Psoas muscle (tissue), 8 donors: ENCODE results near the gene RTN4R. TPM values are rescaled to one million over a fixed set of nuclear protein-coding genes. Genes with fewer than 3 reads are reported as not detected.

Experiments
- ATAC-seq, 4 donors: fragments of 200-7000 bp; cut with Tn5 transposase; one replicate each; pipeline ENCODE4 v1.9.1; 2020; ENCODE audit warnings: moderate library complexity in 3 of 4, mild to moderate bottlenecking in 2 of 4
- DNase-seq, 2 donors: peaks; one replicate each; pipeline ENCODE4 v3.0.0-alpha.2; 2020
- H3K27ac ChIP-seq: fragments of 200-600 bp; one replicate; pipeline ENCODE4 v1.8.0; 2022
- H3K27me3 ChIP-seq, 3 donors: fragments of 200-600 bp in 1 of 3; one replicate each; pipeline versions ENCODE4 v1.6.1 to v1.8.0; 2013 to 2022; ENCODE audit warnings: low read length in 2 of 3, mild to moderate bottlenecking in 2 of 3, moderate library complexity in 1 of 3; ENCODE audit not compliant: insufficient read depth in 3 of 3
- H3K36me3 ChIP-seq, 2 donors: fragments of 200-600 bp in 1 of 2; one replicate each; pipeline versions ENCODE4 v1.6.1 to v1.8.0; 2013 to 2022; ENCODE audit warnings: low read depth in 1 of 2, mild to moderate bottlenecking in 1 of 2, moderate library complexity in 1 of 2; ENCODE audit not compliant: insufficient read depth in 1 of 2
- H3K4me1 ChIP-seq: fragments of 200-600 bp; one replicate; pipeline ENCODE4 v1.8.0; 2022
- H3K4me3 ChIP-seq: fragments of 200-600 bp; one replicate; pipeline ENCODE4 v1.8.0; 2022; ENCODE audit warnings: mild to moderate bottlenecking
- H3K9me3 ChIP-seq: fragments of 200-600 bp; one replicate; pipeline ENCODE4 v1.8.0; 2022
- CTCF ChIP-seq: fragments of 200-600 bp; IDR thresholded peaks from one replicate; pipeline ENCODE4 v1.8.0; 2022; ENCODE audit warnings: antibody characterized with exemption
- WGBS, 3 donors: extraction: QIAGEN DNeasy Blood & Tissue Kit; methylation state at CpG; one replicate each; pipeline versions ENCODE4 v1.1.6 to v1.1.7; 2013; 5-methylcytosine and 5-hydroxymethylcytosine counted together
- intact Hi-C, 2 donors: fragments of 100-400 bp; cut with DNase I; formaldehyde crosslinking; loops; one replicate each; pipeline versions ENCODE4 v1.11.0 to v1.14.2; 2022
- polyA plus RNA-seq, 3 donors: library from polyadenylated mRNA; stranded (reverse); fragments of 200-250 nt; gene quantifications; one replicate each; pipeline ENCODE4 v1.2.3, GENCODE V29; 2013
- total RNA-seq, 4 donors: library from RNA; stranded (reverse); fragmentation: NEBNext Ultra II Directional in 2 of 4; extraction: Animal tissue kit (Norgen Biotek cat#: 25700) in 2 of 4; gene quantifications; one replicate each; pipeline versions ENCODE4 v1.2.1 to v1.2.4, GENCODE V29; 2021 to 2023
- donor health status: healthy with polysubstance abuse.
- donor health status: DM: no; HTN: no; CAD: no; lungs with moderate emphysema.
- donor health status: Bipolar disorder and iron deficiency.
- donor health status: healthy.
- donor health status: DM: yes; HTN: yes; CAD: no.
- donor health status: DM: no; HTN: no; CAD: no.
- donor health status: DM: no; HTN: no; CAD: no.
- donor health status: DM: yes; HTN: yes; CAD: no.

RTN4R gene
- total and polyA plus RNA-seq, 7 donors = 0.12 to 2.4 (median 0.36) TPM

GRCh38 chr22:20249797-20250354, 18.2 kb downstream of the RTN4R start:
- WGBS, 3 donors = 12 to 22% (median 15%) methylated on average over 11 of the region's 11 CpGs
- H3K9me3 ChIP-seq = no peaks in the 10 kb centered on the region
- no peak overlapping the region for H3K27ac ChIP-seq

DNA sequence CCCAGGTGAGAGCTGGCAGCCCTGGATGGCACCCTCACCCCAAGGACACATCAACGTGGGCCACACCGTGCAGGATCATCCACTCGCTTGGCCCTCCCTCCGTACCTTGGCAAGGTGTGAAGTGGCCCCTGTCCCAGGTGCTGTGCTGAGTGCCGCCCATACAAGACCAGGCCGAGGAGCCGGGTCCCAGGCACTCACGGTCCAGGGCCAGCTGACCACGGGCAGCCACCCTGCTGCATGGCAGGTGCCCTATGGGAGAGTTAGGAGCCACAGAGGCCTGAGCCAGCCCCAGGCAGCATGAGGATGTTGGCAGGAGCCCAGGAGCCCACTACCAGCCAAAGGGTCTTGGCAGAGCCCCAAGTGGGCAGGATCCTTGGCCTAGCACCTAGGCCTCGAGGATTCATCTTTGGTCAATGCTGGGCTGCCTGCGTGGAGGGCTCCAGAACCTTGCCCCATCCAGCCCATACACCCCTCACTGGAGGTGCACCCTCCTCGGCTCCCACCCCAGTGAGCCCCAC, 19.6 kb downstream of the RTN4R start:
- Histone ChIP-seq H3K9me3 (no peaks in the 10 kb centered on the region), H3K27ac (no peak overlapping the region), H3K36me3 (no peaks in the 10 kb centered on the region), H3K27me3 (no peaks in the 10 kb centered on the region), H3K4me1 (peaks cover 7% of the 10 kb centered on the region), H3K4me3 (no peak overlapping the region)
- intact Hi-C loops = no loop called here
- no peak for ATAC-seq
- DNase-seq = no peak
- TF ChIP-seq CTCF = no peak
- 78 to 85% (median 83%) methylated on average over 12 of the region's 12 CpGs for WGBS, 3 donors

More at GRCh38 chr22:20249797-20250354, 18.2 kb downstream of the RTN4R start:
- no peak overlapping the region for H3K4me3 ChIP-seq
- ATAC-seq = peak; percentile 27 to 63 (median 42)
- no peaks in the 10 kb centered on the region for H3K27me3 ChIP-seq
- H3K4me1 ChIP-seq = peaks cover 7% of the 10 kb centered on the region
- intact Hi-C loops = no loop called here
- DNase-seq = peak; percentile 53 to 66
- no peak for TF ChIP-seq CTCF
- no peaks in the 10 kb centered on the region for H3K36me3 ChIP-seq

GRCh38 chr22:20247608-20248171, 20.4 kb downstream of the RTN4R start:
- Histone ChIP-seq H3K27ac (no peak overlapping the region), H3K4me1 (peaks cover 7% of the 10 kb centered on the region), H3K36me3 (no peaks in the 10 kb centered on the region), H3K4me3 (no peak overlapping the region), H3K27me3 (no peaks in the 10 kb centered on the region), H3K9me3 (no peaks in the 10 kb centered on the region)
- TF ChIP-seq CTCF = no peak
- intact Hi-C loops = no loop called here
- 91 to 98% (median 96%) methylated on average over 6 of the region's 6 CpGs for WGBS, 3 donors
- ATAC-seq = no peak
- no peak for DNase-seq

GRCh38 chr22:20247010-20247505, 21.1 kb downstream of the RTN4R start:
- TF ChIP-seq CTCF = no peak
- DNase-seq (peak in 1 of 2 donors; percentile 70), ATAC-seq (peak in 1 of 4 donors; percentile 84)
- Histone ChIP-seq H3K36me3 (no peaks in the 10 kb centered on the region), H3K9me3 (no peaks in the 10 kb centered on the region), H3K27me3 (no peaks in the 10 kb centered on the region), H3K4me3 (no peak overlapping the region), H3K27ac (no peak overlapping the region), H3K4me1 (peaks cover 7% of the 10 kb centered on the region)
- WGBS, 3 donors = 77 to 83% (median 79%) methylated on average over 13 to 16 of the region's 16 CpGs
- intact Hi-C loops = no loop called here
